Brain microvascular endothelial cell (primary cell): ENCODE results near the gene PACS1.

Experiments used
- DNase-seq: peaks from one replicate; pipeline ENCODE4 v3.0.0-alpha.2; 2020
- H3K27ac ChIP-seq: fragments of 250-450 bp; sonication (Bioruptor Pico); 2 replicates; pipeline ENCODE4 v1.5.1; 2020; ENCODE audit warnings: mild to moderate bottlenecking, moderate library complexity
- H3K27me3 ChIP-seq: fragments of 250-450 bp; sonication (Bioruptor Pico); replicated peaks from 2 replicates; pipeline ENCODE4 v1.5.1; 2020; ENCODE audit warnings: mild to moderate bottlenecking
- H3K36me3 ChIP-seq: fragments of 250-450 bp; sonication (Bioruptor Pico); replicated peaks from 2 replicates; pipeline ENCODE4 v1.5.1; 2020; ENCODE audit warnings: mild to moderate bottlenecking
- H3K4me3 ChIP-seq: 2 replicates; pipeline ENCODE4 v1.5.1; 2011; ENCODE audit warnings: low read depth, mild to moderate bottlenecking, control low read depth, low read length, moderate library complexity
- CTCF ChIP-seq: IDR thresholded peaks from 2 replicates; pipeline ENCODE4 v1.5.1; 2011; ENCODE audit warnings: low read depth, mild to moderate bottlenecking, moderate library complexity, low read length, control low read depth, inconsistent platforms; ENCODE audit errors: missing control alignments
- in situ Hi-C: cut with HindIII; loops from 2 replicates; pipeline ENCODE4 v1.10.0; 2017; ENCODE audit warnings: low sequenced_read_pairs, low pct_ligation_motif_present

The PACS1 gene

GRCh38 chr11:66221726-66222236 is 151.7 kb downstream of the PACS1 start:
- no peak for TF ChIP-seq CTCF
- in situ Hi-C loops: no loop called here
- Histone ChIP-seq H3K4me3 (no peak overlapping the region), H3K27ac (no peak overlapping the region), H3K36me3 (peaks cover 67% of the 10 kb centered on the region), H3K27me3 (no peaks in the 10 kb centered on the region)
- no peak for DNase-seq

GRCh38 chr11:66222358-66223149 is 152.5 kb downstream of the PACS1 start:
- Histone ChIP-seq H3K27ac (no peak overlapping the region), H3K27me3 (no peaks in the 10 kb centered on the region), H3K36me3 (peaks cover 63% of the 10 kb centered on the region), H3K4me3 (no peak overlapping the region)
- TF ChIP-seq CTCF: peak; percentile 100
- DNase-seq: peak; percentile 76
- in situ Hi-C loops: no loop called here

- no peak overlapping the region for H3K27ac ChIP-seq
- no peaks in the 10 kb centered on the region for H3K27me3 ChIP-seq
- DNase-seq: no peak
- TF ChIP-seq CTCF: no peak
- peaks cover 62% of the 10 kb centered on the region for H3K36me3 ChIP-seq
- in situ Hi-C loops: no loop called here
- H3K4me3 ChIP-seq: no peak overlapping the region
Measured at GRCh38 chr11:66224226-66224855, 154.3 kb downstream of the PACS1 start.

GRCh38 chr11:66225066-66225465 is 155.0 kb downstream of the PACS1 start:
- TF ChIP-seq CTCF: no peak
- DNase-seq: no peak
- no peaks in the 10 kb centered on the region for H3K27me3 ChIP-seq
- no peak overlapping the region for H3K27ac ChIP-seq
- in situ Hi-C loops: no loop called here
- no peak overlapping the region for H3K4me3 ChIP-seq
- peaks cover 55% of the 10 kb centered on the region for H3K36me3 ChIP-seq

GRCh38 chr11:66226101-66226500 is 156.0 kb downstream of the PACS1 start:
- Histone ChIP-seq H3K27ac (no peak overlapping the region), H3K27me3 (no peaks in the 10 kb centered on the region), H3K36me3 (peaks cover 55% of the 10 kb centered on the region), H3K4me3 (no peak overlapping the region)
- TF ChIP-seq CTCF: no peak
- in situ Hi-C loops: no loop called here
- DNase-seq: no peak
